ENCODE measurements around the gene C14orf180.

- peak; percentile 90 for TF ChIP-seq CTCF (IDR thresholded peaks at IDR 0.05)
- TF ChIP-seq EZH2 (IDR thresholded peaks at IDR 0.05) = no peak
- no peak for TF ChIP-seq EZH2phosphoT487 (IDR thresholded peaks at IDR 0.05)
Measured at GRCh38 chr14:104563742-104564615, 15.6 kb upstream of the C14orf180 start.

Measured in neural progenitor cell (in vitro differentiated cells).